Upper lobe of left lung (tissue), 6 donors: ENCODE measurements around the gene OXCT1. TPM values are rescaled to one million over a fixed set of nuclear protein-coding genes. Genes with fewer than 3 reads are reported as not detected.
A peak's percentile ranks its signal among the peaks of the same experiment; 100 is the strongest.

Source experiments
- ATAC-seq, 2 donors: fragments of 200-7000 bp; cut with Tn5 transposase; one replicate each; pipeline ENCODE4 v1.9.1; 2022; ENCODE audit warnings: mild to moderate bottlenecking in 2 of 2, moderate library complexity in 2 of 2; ENCODE audit not compliant: low FRiP score in 2 of 2
- DNase-seq, 2 donors: peaks; one replicate each; pipeline ENCODE4 v3.0.0-alpha.2; 2019 to 2020
- H3K27ac ChIP-seq, 4 donors: fragments of 200-600 bp; sonication (generic); one replicate each; pipeline ENCODE4 v1.5.1; 2016 to 2019
- H3K27me3 ChIP-seq, 4 donors: fragments of 200-600 bp; sonication (generic); one replicate each; pipeline ENCODE4 v1.5.1; 2017 to 2019
- H3K36me3 ChIP-seq, 4 donors: fragments of 200-600 bp; sonication (generic); one replicate each; pipeline ENCODE4 v1.5.1; 2016 to 2019
- H3K4me1 ChIP-seq, 4 donors: fragments of 200-600 bp; sonication (generic); one replicate each; pipeline ENCODE4 v1.5.1; 2018 to 2019
- H3K4me3 ChIP-seq, 4 donors: fragments of 200-600 bp; sonication (generic); one replicate each; pipeline ENCODE4 v1.5.1; 2017 to 2019; ENCODE audit warnings: mild to moderate bottlenecking in 2 of 4, moderate library complexity in 1 of 4
- H3K9me3 ChIP-seq, 4 donors: fragments of 200-600 bp; sonication (generic); one replicate each; pipeline ENCODE4 v1.5.1; 2018 to 2019
- EP300 ChIP-seq, 4 donors: sonication (generic); formaldehyde crosslinking; IDR thresholded peaks; one replicate each; pipeline ENCODE4 v1.5.1; 2017; ENCODE audit warnings: antibody characterized with exemption in 4 of 4, control low read depth in 2 of 4
- POLR2A ChIP-seq, 4 donors: fragments of 450-650 bp; IDR thresholded peaks; one replicate each; pipeline ENCODE4 v1.5.1; 2016 to 2017; ENCODE audit warnings: antibody characterized with exemption in 4 of 4, mild to moderate bottlenecking in 2 of 4
- POLR2AphosphoS5 ChIP-seq, 2 donors: sonication (generic); formaldehyde crosslinking; IDR thresholded peaks; one replicate each; pipeline ENCODE4 v1.5.1; 2017; ENCODE audit warnings: antibody characterized with exemption in 2 of 2
- WGBS, 2 donors: methylation state at CpG; one replicate each; pipeline ENCODE4 v1.1.5; 2017 to 2018; 5-methylcytosine and 5-hydroxymethylcytosine counted together
- total RNA-seq, 6 donors: library from RNA; depleted of rRNA in 4 of 6; stranded (reverse); fragments of >200 nt in 4 of 6; gene quantifications; one replicate each; pipeline versions ENCODE4 v1.1.0 to v1.2.1, GENCODE V29; 2016 to 2021
- TF ChIP-seq, protein P1 (sequence below), 6 experiments: fragments of 450-650 bp in 4 of 6; fragments of 200-600 bp in 2 of 6; sonication (generic) in 2 of 6; IDR thresholded peaks; one replicate each; pipeline ENCODE4 v1.5.1; 2016 to 2019; ENCODE audit warnings: antibody characterized with exemption in 6 of 6
- donor health status: DM: no; HTN: no; CAD: no; lungs with moderate emphysema.
- donor health status: DM: no; HTN: yes; CAD: no; lungs with severe emphysema.

OXCT1 gene
- total RNA-seq = 10 to 100 TPM in 4 of 6 donors, 1 to 10 TPM in 2; 6.4 to 16.3 (median 12.1) TPM

DNA sequence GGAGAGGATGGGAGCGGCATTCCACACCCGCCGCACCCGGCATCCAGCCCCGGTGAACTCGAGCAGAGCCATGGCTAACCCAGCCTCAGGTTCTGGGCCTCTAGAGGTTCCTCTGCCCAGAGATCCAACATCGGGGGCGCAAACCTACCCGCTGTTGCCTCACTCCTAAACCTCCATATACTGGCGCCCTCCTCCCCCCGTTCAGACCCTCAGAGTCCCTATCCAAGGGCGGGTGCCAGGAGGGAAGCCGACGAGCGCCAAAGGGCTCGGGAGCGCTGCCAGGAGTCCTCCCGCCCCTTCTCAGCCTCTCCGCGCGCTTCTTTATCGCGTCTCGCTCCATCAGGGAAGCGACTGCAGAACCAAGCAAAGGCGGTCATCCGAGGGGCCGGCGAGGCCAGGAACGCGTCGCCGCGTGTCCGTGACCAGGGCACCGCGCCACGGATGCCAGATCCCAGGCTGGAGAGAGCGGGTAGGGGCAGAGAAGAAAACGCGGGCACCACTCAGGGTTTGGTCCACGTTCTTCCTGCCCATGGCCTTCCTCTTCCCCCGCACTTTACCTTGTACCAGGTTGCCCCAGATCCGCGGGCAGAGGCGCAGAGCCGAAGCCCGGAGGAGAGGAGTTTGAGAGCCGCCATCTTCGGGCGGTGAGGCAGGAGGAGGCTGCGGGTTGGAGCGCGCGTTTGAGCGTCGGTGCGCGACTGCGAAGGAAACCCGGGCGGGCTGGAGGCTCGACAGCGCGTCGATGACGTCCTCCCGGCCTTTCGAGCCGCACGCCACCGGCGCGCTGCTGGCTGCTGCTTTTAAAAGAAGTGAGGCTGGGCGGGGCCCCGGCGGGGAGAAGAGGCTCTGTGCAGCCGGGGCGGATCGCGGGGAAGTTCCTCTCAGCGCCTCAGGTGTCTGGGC is at the start of gene OXCT1:
Gene OXCT1 (minus strand): TSS at position 702 of the 903 bp plus-strand sequence. CDS start 67 bp downstream, at position 635.
- no peaks in the 10 kb centered on the region for H3K9me3 ChIP-seq
- H3K4me3 ChIP-seq = peak within 1 kb of the TSS; percentile 70 to 80 (median 76)
- peaks cover 10 to 20% (median 15%) of the 10 kb centered on the region in 4 donors for H3K4me1 ChIP-seq
- H3K36me3 ChIP-seq = no peaks in the 10 kb centered on the region
- H3K27me3 ChIP-seq = no peaks in the 10 kb centered on the region
- ATAC-seq (peak; percentile 92 to 93), DNase-seq (peak; percentile 85 to 95)
- TF ChIP-seq POLR2A (IDR thresholded peaks at IDR 0.05) = peak in 3 of 4 donors; percentile 59 to 80 (median 79)
- peak; percentile 40 to 85 for TF ChIP-seq POLR2AphosphoS5 (IDR thresholded peaks at IDR 0.05)
- TF ChIP-seq EP300 (IDR thresholded peaks at IDR 0.05) = no peak
- H3K27ac ChIP-seq = peak within 1 kb of the TSS; percentile 85 to 87 (median 86)
- WGBS, 2 donors = 0 to 2% methylated on average over 22 to 75 of the region's 82 CpGs

DNA sequence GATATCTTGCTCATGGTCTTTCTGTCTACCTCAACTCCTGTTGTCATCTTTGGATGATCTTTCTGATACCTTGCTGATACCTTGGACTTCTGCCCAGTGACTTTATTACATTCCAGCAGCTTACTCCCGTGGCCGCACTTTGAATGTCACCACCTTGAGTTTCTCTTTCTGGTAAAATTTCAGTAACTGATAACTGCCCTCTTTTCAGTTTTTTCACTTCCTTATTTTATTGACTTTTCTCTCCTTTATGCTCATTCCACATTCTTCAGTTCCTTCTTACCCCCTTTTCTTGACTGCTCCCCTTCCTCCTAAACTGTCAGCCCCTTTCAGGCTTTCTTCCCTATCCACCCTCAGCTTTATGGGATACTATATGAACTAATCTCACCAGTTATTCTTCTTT is 47.9 kb upstream of the OXCT1 start:
- no peak for DNase-seq
- no peaks in the 10 kb centered on the region for H3K27me3 ChIP-seq
- H3K9me3 ChIP-seq = no peaks in the 10 kb centered on the region
- no peak overlapping the region for H3K27ac ChIP-seq
- 65 to 83% methylated on average over 2 of the region's 2 CpGs for WGBS, 2 donors
- peaks cover 8 to 81% (median 28%) of the 10 kb centered on the region in 4 donors for H3K36me3 ChIP-seq
- TF ChIP-seq, protein P1, sequence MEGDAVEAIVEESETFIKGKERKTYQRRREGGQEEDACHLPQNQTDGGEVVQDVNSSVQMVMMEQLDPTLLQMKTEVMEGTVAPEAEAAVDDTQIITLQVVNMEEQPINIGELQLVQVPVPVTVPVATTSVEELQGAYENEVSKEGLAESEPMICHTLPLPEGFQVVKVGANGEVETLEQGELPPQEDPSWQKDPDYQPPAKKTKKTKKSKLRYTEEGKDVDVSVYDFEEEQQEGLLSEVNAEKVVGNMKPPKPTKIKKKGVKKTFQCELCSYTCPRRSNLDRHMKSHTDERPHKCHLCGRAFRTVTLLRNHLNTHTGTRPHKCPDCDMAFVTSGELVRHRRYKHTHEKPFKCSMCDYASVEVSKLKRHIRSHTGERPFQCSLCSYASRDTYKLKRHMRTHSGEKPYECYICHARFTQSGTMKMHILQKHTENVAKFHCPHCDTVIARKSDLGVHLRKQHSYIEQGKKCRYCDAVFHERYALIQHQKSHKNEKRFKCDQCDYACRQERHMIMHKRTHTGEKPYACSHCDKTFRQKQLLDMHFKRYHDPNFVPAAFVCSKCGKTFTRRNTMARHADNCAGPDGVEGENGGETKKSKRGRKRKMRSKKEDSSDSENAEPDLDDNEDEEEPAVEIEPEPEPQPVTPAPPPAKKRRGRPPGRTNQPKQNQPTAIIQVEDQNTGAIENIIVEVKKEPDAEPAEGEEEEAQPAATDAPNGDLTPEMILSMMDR (IDR thresholded peaks at IDR 0.05) = no peak
- ATAC-seq = no peak
- H3K4me3 ChIP-seq = no peak overlapping the region
- H3K4me1 ChIP-seq = no peaks in the 10 kb centered on the region

DNA sequence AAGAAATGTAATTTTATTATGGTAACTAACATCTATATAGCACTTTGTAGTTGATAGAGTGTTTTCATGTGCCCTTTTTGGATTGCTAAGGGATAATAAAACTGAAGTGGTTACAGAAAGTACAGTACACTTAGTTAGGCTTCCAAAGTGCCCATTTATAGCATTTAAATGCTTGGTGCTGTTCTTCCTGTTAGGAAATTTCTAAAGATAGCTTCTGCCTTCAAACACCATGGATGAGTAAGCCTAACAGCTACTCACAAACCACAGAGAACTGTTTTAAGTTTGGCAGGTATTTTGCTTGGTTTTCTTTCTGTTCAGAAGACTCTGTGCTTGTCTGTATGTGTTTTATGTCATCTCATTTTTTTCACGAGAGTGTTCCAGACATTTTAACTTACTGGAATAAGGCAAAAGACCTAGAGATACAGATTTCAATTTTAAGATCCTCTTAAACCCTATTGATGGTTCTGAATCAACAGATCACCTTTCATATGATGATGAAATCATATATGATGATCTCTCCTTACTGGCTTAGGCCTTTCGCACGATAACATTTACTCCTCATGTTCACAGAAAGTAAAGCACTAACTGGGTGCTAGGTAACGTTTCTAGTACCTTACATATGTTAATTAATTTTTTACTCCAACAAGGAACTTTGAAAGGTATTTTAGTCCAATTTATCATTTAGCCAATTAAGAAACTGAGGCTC is 38.3 kb upstream of the OXCT1 start:
- TF ChIP-seq POLR2AphosphoS5 (IDR thresholded peaks at IDR 0.05) (no peak), POLR2A (IDR thresholded peaks at IDR 0.05) (no peak), EP300 (IDR thresholded peaks at IDR 0.05) (no peak)
- TF ChIP-seq, protein P1 (IDR thresholded peaks at IDR 0.05) = no peak
- no peak for DNase-seq
- Histone ChIP-seq H3K4me1 (peaks cover 11 to 22% (median 21%) of the 10 kb centered on the region in 4 donors), H3K27me3 (no peaks in the 10 kb centered on the region), H3K9me3 (no peaks in the 10 kb centered on the region), H3K4me3 (no peak overlapping the region), H3K27ac (no peak overlapping the region), H3K36me3 (peaks cover 31 to 68% (median 47%) of the 10 kb centered on the region in 4 donors)
- WGBS, 2 donors = 91 to 93% methylated on average over 4 of the region's 4 CpGs
- no peak for ATAC-seq

DNA sequence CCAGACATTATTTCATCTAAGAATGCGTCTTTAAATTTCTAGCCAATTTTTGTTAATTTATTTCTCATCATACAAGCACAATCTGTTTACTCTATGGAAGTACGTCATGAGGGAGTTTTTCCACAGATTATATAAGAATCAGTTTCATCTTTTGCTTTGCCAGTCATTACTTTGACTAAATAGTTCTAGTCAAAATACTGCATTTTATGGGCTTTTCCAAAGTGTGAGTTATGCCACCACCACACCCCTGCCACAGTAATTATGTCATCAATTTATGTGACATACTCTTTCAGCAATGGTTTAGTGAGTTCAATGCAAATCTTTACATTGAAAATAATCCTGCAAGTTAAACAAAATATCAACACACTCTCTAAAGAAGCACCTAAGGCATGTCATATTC is 35.9 kb upstream of the OXCT1 start:
- TF ChIP-seq POLR2AphosphoS5 (IDR thresholded peaks at IDR 0.05) (no peak), EP300 (IDR thresholded peaks at IDR 0.05) (no peak), POLR2A (IDR thresholded peaks at IDR 0.05) (no peak)
- TF ChIP-seq, protein P1 (IDR thresholded peaks at IDR 0.05) = no peak
- Histone ChIP-seq H3K27me3 (no peaks in the 10 kb centered on the region), H3K9me3 (no peaks in the 10 kb centered on the region), H3K4me1 (peaks cover 15 to 27% (median 25%) of the 10 kb centered on the region in 4 donors), H3K27ac (no peak overlapping the region), H3K4me3 (no peak overlapping the region), H3K36me3 (peaks cover 20 to 44% (median 30%) of the 10 kb centered on the region in 4 donors)
- ATAC-seq = no peak
- DNase-seq = no peak
- 89 to 91% methylated on average over 2 of the region's 2 CpGs for WGBS, 2 donors
